Endothelial cell of umbilical vein (primary cell): ENCODE data around the gene TRIM47. TPM values are rescaled to one million over a fixed set of nuclear protein-coding genes. Genes with fewer than 3 reads are reported as not detected.

ENCODE experiments used
- BruUV-seq: library from RNA; stranded (reverse); fragments of 400-500 nt; replicated peaks from 2 replicates; lab custom pipeline; 2021; lab: Mats Ljungman, UMichigan
- CTCF ChIA-PET: fragments of 300-600, 350-600 bp; sonication (Branson Sonifier 250); formaldehyde crosslinking; loops from one replicate; lab custom pipeline; 2021; ENCODE audit warnings: antibody characterized with exemption, inconsistent platforms; lab: Charles Lee
- POLR2A ChIA-PET: fragments of 300-600, 350-600 bp; sonication (Branson Sonifier 250); formaldehyde crosslinking; loops from one replicate; lab custom pipeline; 2021; ENCODE audit warnings: antibody characterized with exemption, inconsistent platforms; lab: Charles Lee
- DNase-seq: peaks from one replicate; pipeline ENCODE4 v3.0.0-alpha.2; 2011; ENCODE audit warnings: low read depth, low spot score
- FAIRE-seq: peaks from 2 replicates; lab custom pipeline; 2011; peaks lifted over from hg19 to GRCh38; lab: Jason Lieb, UNC
- H2AFZ ChIP-seq: 2 replicates; pipeline ENCODE4 v1.6.0; 2012; ENCODE audit warnings: low read depth, low read length, control low read depth, inconsistent platforms
- H3K27ac ChIP-seq: 2 replicates; pipeline ENCODE4 v1.5.1; 2011; ENCODE audit warnings: low read depth, mild to moderate bottlenecking, control low read depth, low read length, moderate library complexity; ENCODE audit not compliant: insufficient read depth
- H3K27me3 ChIP-seq, 2 experiments: 2 replicates each; pipeline versions ENCODE4 v1.6.0 to v1.6.1; 2011; ENCODE audit warnings: low read length in 2 of 2, mixed read lengths in 1 of 2; ENCODE audit not compliant: control insufficient read depth in 2 of 2, insufficient read depth in 2 of 2
- H3K36me3 ChIP-seq, 2 experiments: 2 replicates in 1 of 2; 3 replicates in 1 of 2; pipeline ENCODE4 v1.5.1; 2011; ENCODE audit warnings: low read length in 2 of 2, mild to moderate bottlenecking in 1 of 2, moderate library complexity in 1 of 2; ENCODE audit not compliant: control insufficient read depth in 2 of 2, insufficient read depth in 2 of 2; ENCODE audit errors: extremely low read depth in 1 of 2
- H3K4me1 ChIP-seq: 3 replicates; pipeline ENCODE4 v1.5.1; 2011; ENCODE audit warnings: mild to moderate bottlenecking, low read length; ENCODE audit not compliant: control insufficient read depth, insufficient read depth; ENCODE audit errors: extremely low read depth
- H3K4me2 ChIP-seq: 2 replicates; pipeline ENCODE4 v1.6.1; 2011; ENCODE audit warnings: low read length, control low read depth, mixed read lengths; ENCODE audit not compliant: insufficient read depth
- H3K4me3 ChIP-seq, 3 experiments: fragments of 200-600 bp in 1 of 3; sonication (generic), shearing (Covaris generic) in 1 of 3; replicated peaks in 1 of 3; 2 replicates each; pipeline ENCODE4 v1.5.1; 2011 to 2016; ENCODE audit warnings: control low read depth in 3 of 3, low read length in 3 of 3, mild to moderate bottlenecking in 2 of 3, inconsistent platforms in 1 of 3, low read depth in 1 of 3, moderate library complexity in 1 of 3; ENCODE audit not compliant: insufficient read depth in 1 of 3
- H3K79me2 ChIP-seq: 2 replicates; pipeline ENCODE4 v1.6.0; 2012; ENCODE audit warnings: low read length, inconsistent platforms; ENCODE audit not compliant: control insufficient read depth, insufficient read depth
- H3K9ac ChIP-seq: replicated peaks from 2 replicates; pipeline ENCODE3; 2011; ENCODE audit warnings: low read length, control low read depth; ENCODE audit not compliant: insufficient read depth; ENCODE audit errors: extremely low read depth
- H3K9me1 ChIP-seq: replicated peaks from 3 replicates; pipeline ENCODE4 v1.6.0; 2011; ENCODE audit warnings: mild to moderate bottlenecking, low read length; ENCODE audit not compliant: control insufficient read depth, insufficient read depth; ENCODE audit errors: extremely low read depth
- H3K9me3 ChIP-seq: replicated peaks from 2 replicates; pipeline ENCODE4 v1.5.1; 2012; ENCODE audit warnings: low read length, inconsistent platforms; ENCODE audit not compliant: control insufficient read depth, insufficient read depth
- H4K20me1 ChIP-seq: replicated peaks from 2 replicates; pipeline ENCODE3; 2011; ENCODE audit warnings: mild to moderate bottlenecking, low read length; ENCODE audit not compliant: control insufficient read depth, insufficient read depth; ENCODE audit errors: extremely low read depth
- CTCF ChIP-seq, 2 donors: IDR thresholded peaks; 1 replicate in 1 of 2; 2 replicates in 1 of 2; pipeline ENCODE4 v1.5.1; 2011; ENCODE audit warnings: low read length in 2 of 2, mild to moderate bottlenecking in 2 of 2, moderate library complexity in 2 of 2, control low read depth in 1 of 2, inconsistent platforms in 1 of 2, low read depth in 1 of 2; ENCODE audit not compliant: insufficient read depth in 1 of 2; ENCODE audit errors: extremely low read depth in 1 of 2
- EZH2 ChIP-seq: IDR thresholded peaks from 2 replicates; pipeline ENCODE4 v1.6.1; 2012; ENCODE audit warnings: borderline replicate concordance, low read depth, mild to moderate bottlenecking, moderate library complexity, low read length, inconsistent platforms; ENCODE audit not compliant: severe bottlenecking
- FOS ChIP-seq: IDR thresholded peaks from 2 replicates; pipeline ENCODE4 v1.6.1; 2011; ENCODE audit warnings: mild to moderate bottlenecking, low read length, moderate library complexity, borderline replicate concordance; ENCODE audit not compliant: insufficient read depth
- GATA2 ChIP-seq: IDR thresholded peaks from 2 replicates; pipeline ENCODE4 v1.7.0; 2011; ENCODE audit warnings: low read depth, mild to moderate bottlenecking, moderate library complexity, mixed read lengths, low read length; ENCODE audit not compliant: insufficient read length, insufficient read depth
- JUN ChIP-seq: IDR thresholded peaks from 2 replicates; pipeline ENCODE4 v1.6.1; 2011; ENCODE audit warnings: borderline replicate concordance, low read depth; ENCODE audit not compliant: insufficient read length, insufficient read depth
- MYC ChIP-seq: IDR thresholded peaks from one replicate; pipeline ENCODE4 v1.6.1; 2011; ENCODE audit warnings: mild to moderate bottlenecking, low read depth, low read length
- POLR2A ChIP-seq: IDR thresholded peaks from 2 replicates; pipeline ENCODE4 v1.6.1; 2012; ENCODE audit warnings: low read depth, mild to moderate bottlenecking, control low read depth, low read length
- POLR2AphosphoS5 ChIP-seq: IDR thresholded peaks from 2 replicates; pipeline ENCODE4 v1.6.1; 2012; ENCODE audit warnings: low read depth, mild to moderate bottlenecking, control low read depth, low read length, moderate library complexity; ENCODE audit not compliant: insufficient read depth
- dilution Hi-C: fragments of 300-500 bp; cut with MboI; formaldehyde crosslinking; loops from one replicate; pipeline ENCODE4 v1.15.0; 2019; ENCODE audit warnings: low sequenced_read_pairs; ENCODE audit not compliant: extremely low pct_ligation_motif_present
- intact Hi-C: fragments of 100-400 bp; cut with micrococcal nuclease; formaldehyde crosslinking; loops from one replicate; pipeline ENCODE4 v1.10.0; 2022
- polyA plus RNA-seq, 4 experiments: library from polyadenylated mRNA; depleted of rRNA in 3 of 4; stranded (reverse) in 3 of 4; unstranded in 1 of 4; fragments of >200 nt; gene quantifications; 2 replicates each; pipeline versions ENCODE4 v1.2.1 to v1.2.3, GENCODE V29; 2011 to 2012; ENCODE audit warnings: missing spikeins in 1 of 4
- total RNA-seq: library from RNA; stranded (reverse); gene quantifications from 2 replicates; pipeline ENCODE4 v1.2.3, GENCODE V29; 2021
- TF ChIP-seq, protein P1 (sequence below): IDR thresholded peaks from 2 replicates; pipeline ENCODE4 v1.6.1; 2011; ENCODE audit not compliant: insufficient read depth, insufficient read length

Gene TRIM47
- total and polyA plus RNA-seq, 2 donors (not counting 3 experiments of a cell fraction or from before 2014, with no cell fraction given), result 67.7 to 75.1 TPM

DNA sequence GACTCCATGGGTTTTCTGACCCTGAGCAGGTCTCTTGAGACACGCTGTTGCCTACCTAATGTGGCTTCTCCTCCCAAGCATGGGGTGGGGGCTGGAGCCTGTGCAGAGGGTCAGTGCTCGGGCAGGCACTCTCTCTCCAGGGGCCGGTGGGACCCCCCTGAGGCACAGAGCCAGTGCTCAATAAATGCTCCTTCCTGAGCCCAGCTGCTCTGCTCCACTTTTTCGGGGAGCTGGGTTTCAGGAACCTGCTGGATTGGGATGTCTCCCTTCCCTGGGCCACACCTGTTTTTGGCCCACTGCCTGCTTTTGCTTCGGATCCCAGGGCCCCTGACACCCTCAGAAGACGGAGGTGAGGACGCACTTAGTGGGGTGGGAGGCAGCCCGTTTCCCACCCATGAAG is 19.7 kb upstream of the TRIM47 start:
- no peaks in the 10 kb centered on the region for H3K27me3 ChIP-seq
- CTCF ChIA-PET, result interaction anchor here (1.1 to 3.6 kb wide), 5 partner anchors 20 to 116 kb away, joined by 3 to 42 read pairs (median 4); partner anchors contain the start of genes TRIM47 and WBP2
- DNase-seq (no peak), FAIRE-seq (no peak)
- H3K4me1 ChIP-seq, result peaks cover 12% of the 10 kb centered on the region
- no peak overlapping the region for H3K9ac ChIP-seq
- dilution Hi-C loops, result no loop called here
- H3K9me1 ChIP-seq, result no peaks in the 10 kb centered on the region
- POLR2A ChIA-PET, result interaction anchor here (1.0 kb wide), 1 partner anchor 43 kb away, joined by 6 read pairs; the partner anchor contains the start of gene WBP2
- no peak overlapping the region for H3K27ac ChIP-seq
- H3K79me2 ChIP-seq, result peaks cover 22% of the 10 kb centered on the region
- no peaks in the 10 kb centered on the region for H3K9me3 ChIP-seq
- no peak overlapping the region for H3K4me2 ChIP-seq
- no peaks in the 10 kb centered on the region for H4K20me1 ChIP-seq
- no peak overlapping the region for H3K4me3 ChIP-seq
- intact Hi-C loops, result loop anchor here (5.0 kb wide), 1 partner anchor 121 kb away; a partner anchor contains a TSS
- TF ChIP-seq POLR2AphosphoS5 (no peak), JUN (no peak), CTCF (IDR thresholded peaks at IDR 0.05; ENCODE audit: extremely low read depth in 1 of 2, insufficient read depth in 1 of 2, low read depth in 1 of 2, low read length in 2 of 2) (no peak), EZH2 (no peak), GATA2 (no peak), MYC (no peak), FOS (no peak), POLR2A (no peak)
- TF ChIP-seq, protein P1, sequence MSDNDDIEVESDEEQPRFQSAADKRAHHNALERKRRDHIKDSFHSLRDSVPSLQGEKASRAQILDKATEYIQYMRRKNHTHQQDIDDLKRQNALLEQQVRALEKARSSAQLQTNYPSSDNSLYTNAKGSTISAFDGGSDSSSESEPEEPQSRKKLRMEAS, result no peak
- no peak overlapping the region for H2AFZ ChIP-seq
- peaks cover 7 to 28% of the 10 kb centered on the region in 2 experiments for H3K36me3 ChIP-seq
- no TSS peak for BruUV-seq
